RWPE2 (cell line): Measurements from ENCODE around the gene SPRING1.

ENCODE experiments used
- ATAC-seq: fragments of 200-7000 bp; cut with Tn5 transposase; 3 replicates; pipeline ENCODE4 v1.9.1; 2021; ENCODE audit warnings: low read depth
- DNase-seq: peaks from one replicate; pipeline ENCODE4 v3.0.0-alpha.2; 2020; ENCODE audit warnings: low spot score
- H3K27ac ChIP-seq: fragments of 450-650 bp; 2 replicates; pipeline ENCODE4 v1.5.1; 2017; ENCODE audit warnings: mild to moderate bottlenecking; ENCODE audit not compliant: poor library complexity, severe bottlenecking
- H3K27me3 ChIP-seq: fragments of 250-450 bp; sonication (Bioruptor Pico); 2 replicates; pipeline ENCODE4 v1.5.1; 2021; ENCODE audit warnings: mild to moderate bottlenecking, moderate library complexity; ENCODE audit not compliant: insufficient read depth, poor library complexity, severe bottlenecking
- H3K36me3 ChIP-seq: fragments of 250-450 bp; sonication (Bioruptor Pico); 2 replicates; pipeline ENCODE4 v1.5.1; 2020; ENCODE audit warnings: low read depth, mild to moderate bottlenecking, moderate library complexity
- H3K4me1 ChIP-seq: fragments of 250-450 bp; sonication (Bioruptor Pico); 2 replicates; pipeline ENCODE4 v1.5.1; 2021; ENCODE audit warnings: mild to moderate bottlenecking, moderate library complexity; ENCODE audit not compliant: insufficient read depth, poor library complexity, severe bottlenecking
- H3K4me3 ChIP-seq: fragments of 250-450 bp; sonication (Bioruptor Pico); 2 replicates; pipeline ENCODE4 v1.5.1; 2021; ENCODE audit warnings: mild to moderate bottlenecking, moderate library complexity; ENCODE audit not compliant: severe bottlenecking
- H3K9me3 ChIP-seq: fragments of 250-450 bp; sonication (Bioruptor Pico); 2 replicates; pipeline ENCODE4 v1.5.1; 2021; ENCODE audit warnings: mild to moderate bottlenecking, moderate library complexity; ENCODE audit not compliant: severe bottlenecking
- TF ChIP-seq, protein P1 (sequence below): fragments of 450-650 bp; IDR thresholded peaks from one replicate; pipeline ENCODE4 v1.5.1; 2017; ENCODE audit warnings: mild to moderate bottlenecking, moderate library complexity; ENCODE audit not compliant: poor library complexity, severe bottlenecking

The SPRING1 gene

GRCh38 chr12:116693286-116694227 is 44.3 kb downstream of the SPRING1 start:
- H3K4me1 ChIP-seq, result no peaks in the 10 kb centered on the region
- peaks cover 29% of the 10 kb centered on the region for H3K27me3 ChIP-seq
- no peak overlapping the region for H3K4me3 ChIP-seq
- DNase-seq (no peak), ATAC-seq (0 out of 3 replicates have a peak, but pooled peaks have one; percentile 12)
- H3K36me3 ChIP-seq, result no peaks in the 10 kb centered on the region
- no peaks in the 10 kb centered on the region for H3K9me3 ChIP-seq
- TF ChIP-seq, protein P1, sequence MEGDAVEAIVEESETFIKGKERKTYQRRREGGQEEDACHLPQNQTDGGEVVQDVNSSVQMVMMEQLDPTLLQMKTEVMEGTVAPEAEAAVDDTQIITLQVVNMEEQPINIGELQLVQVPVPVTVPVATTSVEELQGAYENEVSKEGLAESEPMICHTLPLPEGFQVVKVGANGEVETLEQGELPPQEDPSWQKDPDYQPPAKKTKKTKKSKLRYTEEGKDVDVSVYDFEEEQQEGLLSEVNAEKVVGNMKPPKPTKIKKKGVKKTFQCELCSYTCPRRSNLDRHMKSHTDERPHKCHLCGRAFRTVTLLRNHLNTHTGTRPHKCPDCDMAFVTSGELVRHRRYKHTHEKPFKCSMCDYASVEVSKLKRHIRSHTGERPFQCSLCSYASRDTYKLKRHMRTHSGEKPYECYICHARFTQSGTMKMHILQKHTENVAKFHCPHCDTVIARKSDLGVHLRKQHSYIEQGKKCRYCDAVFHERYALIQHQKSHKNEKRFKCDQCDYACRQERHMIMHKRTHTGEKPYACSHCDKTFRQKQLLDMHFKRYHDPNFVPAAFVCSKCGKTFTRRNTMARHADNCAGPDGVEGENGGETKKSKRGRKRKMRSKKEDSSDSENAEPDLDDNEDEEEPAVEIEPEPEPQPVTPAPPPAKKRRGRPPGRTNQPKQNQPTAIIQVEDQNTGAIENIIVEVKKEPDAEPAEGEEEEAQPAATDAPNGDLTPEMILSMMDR, result no peak
- no peak overlapping the region for H3K27ac ChIP-seq

DNA sequence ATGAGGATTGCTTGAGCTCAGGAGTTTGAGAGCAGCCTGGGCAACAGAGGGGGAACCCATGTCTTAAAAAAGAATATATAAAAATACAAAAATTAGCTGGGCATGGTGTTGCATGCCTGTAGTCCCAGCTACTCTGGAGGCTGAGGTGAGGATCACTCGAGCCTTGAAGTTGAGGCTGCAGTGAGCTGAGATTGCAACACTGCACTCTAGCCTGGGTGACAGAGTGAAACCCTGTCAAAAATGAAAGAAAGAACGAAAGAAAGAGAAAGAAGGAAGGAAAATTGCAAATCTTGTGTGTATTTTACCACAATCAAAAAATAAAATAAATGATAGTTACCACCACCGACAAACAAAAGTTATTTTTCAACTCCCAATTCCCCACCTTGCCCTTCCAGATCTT is 45.3 kb downstream of the SPRING1 start:
- no peaks in the 10 kb centered on the region for H3K4me1 ChIP-seq
- no peaks in the 10 kb centered on the region for H3K36me3 ChIP-seq
- peaks cover 29% of the 10 kb centered on the region for H3K27me3 ChIP-seq
- H3K27ac ChIP-seq, result no peak overlapping the region
- no peak for ATAC-seq
- TF ChIP-seq, protein P1, result no peak
- no peak overlapping the region for H3K4me3 ChIP-seq
- H3K9me3 ChIP-seq, result no peaks in the 10 kb centered on the region
- DNase-seq, result no peak

DNA sequence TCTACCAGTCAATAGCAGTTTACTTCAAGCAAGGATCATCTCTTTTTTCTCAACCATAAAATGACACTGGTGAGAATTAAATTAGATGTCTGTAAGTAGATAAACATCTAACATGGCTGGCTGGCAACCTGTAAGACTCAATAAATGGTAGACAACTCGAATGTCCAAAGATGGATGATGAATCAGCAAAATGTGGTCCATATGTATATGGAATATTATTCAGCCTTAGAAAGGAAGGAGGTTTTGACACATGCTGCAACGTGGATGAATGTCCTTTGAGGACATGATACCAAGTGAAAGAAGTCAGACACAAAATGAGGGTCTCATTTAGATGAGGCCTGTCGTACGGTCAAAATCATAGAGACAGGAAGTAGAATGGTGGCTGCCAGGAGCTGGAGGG is 46.2 kb downstream of the SPRING1 start:
- TF ChIP-seq, protein P1, result no peak
- Histone ChIP-seq H3K4me1 (no peaks in the 10 kb centered on the region), H3K9me3 (no peaks in the 10 kb centered on the region), H3K36me3 (no peaks in the 10 kb centered on the region), H3K27ac (no peak overlapping the region), H3K4me3 (no peak overlapping the region), H3K27me3 (peaks cover 29% of the 10 kb centered on the region)
- ATAC-seq, result no peak
- DNase-seq, result no peak

DNA sequence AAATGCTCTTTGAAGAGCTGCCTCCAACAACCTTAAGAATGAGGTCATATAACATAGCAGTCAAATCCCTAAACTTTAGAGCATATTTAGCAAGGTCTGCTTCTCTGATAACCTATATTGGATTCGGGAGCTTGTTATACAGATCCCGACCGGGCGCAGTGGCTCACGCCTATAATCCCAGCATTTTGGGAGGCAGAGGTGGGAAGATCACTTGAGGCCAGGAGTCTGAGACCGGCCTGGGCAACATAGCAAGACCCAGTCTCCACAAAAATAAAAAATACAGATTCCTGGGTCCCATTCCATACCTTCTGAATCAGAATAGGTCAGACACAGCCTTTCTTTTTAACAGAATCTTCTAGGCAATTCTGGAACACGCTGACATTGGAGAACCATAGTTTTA is 46.7 kb downstream of the SPRING1 start:
- H3K27ac ChIP-seq, result no peak overlapping the region
- H3K36me3 ChIP-seq, result no peaks in the 10 kb centered on the region
- TF ChIP-seq, protein P1, result no peak
- ATAC-seq (no peak), DNase-seq (no peak)
- H3K4me3 ChIP-seq, result no peak overlapping the region
- no peaks in the 10 kb centered on the region for H3K9me3 ChIP-seq
- H3K4me1 ChIP-seq, result no peaks in the 10 kb centered on the region
- H3K27me3 ChIP-seq, result peaks cover 29% of the 10 kb centered on the region
